Stimulated activated CD4-positive, alpha-beta T cell treated with anti-CD3 and anti-CD28 coated beads, Interleukin-15, amount 100 ng/mL, for 24 hours (primary cell): ENCODE results near the gene CERS6.
A peak's percentile ranks its signal among the peaks of the same experiment; 100 is the strongest.
"Not testable (repeated sequence)": the region's sequence is repeated elsewhere in the genome, so short reads cannot be mapped to it uniquely, and the experiment has no call there.

Experiments used
- DNase-seq: peaks from one replicate; pipeline ENCODE4 v3.0.0-alpha.2; 2020

The CERS6 gene

GRCh38 chr2:168469281-168469988, 13.4 kb downstream of the CERS6 start:
- no peak for DNase-seq

DNA sequence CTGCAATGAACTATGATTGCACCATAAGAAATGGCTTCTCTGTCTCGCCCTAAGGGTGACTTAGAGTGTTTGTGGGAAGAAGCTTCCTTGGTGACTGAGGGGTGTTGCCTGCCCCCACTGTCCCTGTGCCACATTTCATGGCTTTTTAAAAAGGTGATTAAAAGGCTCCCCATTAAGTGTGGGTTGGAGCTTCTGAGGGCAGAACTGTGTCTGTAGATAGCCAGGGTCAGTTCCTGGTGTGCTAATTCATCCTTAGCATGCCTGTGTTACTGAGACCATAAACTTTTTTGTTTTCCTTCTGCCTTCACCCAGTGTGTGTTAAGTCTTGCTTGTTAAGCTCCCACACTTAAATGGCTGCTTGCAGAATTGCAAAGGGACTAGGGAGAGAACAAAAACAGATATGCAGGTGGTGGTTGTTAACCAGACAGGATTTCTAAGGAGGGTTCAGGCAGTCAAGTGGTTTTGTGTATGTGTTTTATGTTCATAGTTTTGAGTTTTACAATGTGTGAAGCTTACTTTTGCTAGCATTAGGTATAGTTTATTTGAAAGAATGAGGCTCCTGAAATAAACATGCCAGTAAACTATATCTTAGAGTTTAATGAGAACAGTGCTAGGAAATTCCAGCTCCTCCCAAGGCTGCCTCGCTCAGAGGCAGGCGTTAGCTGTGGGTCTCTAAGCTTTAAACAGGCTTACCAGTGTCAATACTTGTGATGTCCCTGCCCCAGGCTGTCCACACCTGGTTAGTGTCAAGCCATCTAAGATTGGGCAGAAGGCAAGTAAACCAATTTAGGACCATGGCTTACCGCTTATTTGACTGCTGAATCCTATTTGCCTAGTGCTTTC, 14.5 kb downstream of the CERS6 start:
- DNase-seq: no peak

DNA sequence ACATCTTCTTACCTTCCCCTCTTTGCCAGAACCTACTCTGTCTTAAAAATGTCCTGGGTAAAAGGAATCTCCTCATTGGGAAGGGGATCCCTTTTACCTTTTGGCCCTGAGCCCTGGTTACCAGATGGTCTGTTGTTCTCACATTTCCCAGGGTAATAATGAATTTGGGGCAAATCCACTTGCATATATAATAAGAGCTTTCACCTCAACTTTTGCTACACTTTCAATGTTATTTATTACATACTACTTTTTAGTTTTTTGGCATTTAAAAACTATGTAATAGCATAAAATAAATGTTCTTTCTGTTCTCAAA, 15.0 kb downstream of the CERS6 start:
- DNase-seq: no peak

DNA sequence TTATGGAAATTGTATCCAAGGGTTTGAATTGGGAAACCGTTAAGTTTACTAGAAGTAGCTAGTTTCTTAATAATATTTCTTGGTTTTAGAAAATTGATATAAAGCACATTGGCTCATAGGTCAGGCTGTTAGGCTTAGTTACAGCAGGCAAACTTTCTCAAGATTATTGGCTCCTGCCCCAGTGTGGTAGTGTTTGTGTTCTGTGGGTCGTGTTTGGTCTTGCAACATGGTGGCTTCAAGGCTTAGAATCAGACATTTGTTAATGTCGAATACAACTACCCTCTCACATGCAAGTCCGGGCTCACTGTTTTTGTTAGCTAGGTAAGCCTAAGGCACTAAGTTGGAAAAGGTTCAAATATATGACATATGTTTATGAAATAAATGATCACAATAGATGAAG, 19.6 kb downstream of the CERS6 start:
- DNase-seq: no peak

GRCh38 chr2:168478206-168478605, 22.1 kb downstream of the CERS6 start:
- DNase-seq: no peak

- no peak for DNase-seq
Observed at GRCh38 chr2:168480356-168480755, 24.3 kb downstream of the CERS6 start.

- DNase-seq: no peak
Observed at GRCh38 chr2:168480825-168481585, 24.9 kb downstream of the CERS6 start.

DNA sequence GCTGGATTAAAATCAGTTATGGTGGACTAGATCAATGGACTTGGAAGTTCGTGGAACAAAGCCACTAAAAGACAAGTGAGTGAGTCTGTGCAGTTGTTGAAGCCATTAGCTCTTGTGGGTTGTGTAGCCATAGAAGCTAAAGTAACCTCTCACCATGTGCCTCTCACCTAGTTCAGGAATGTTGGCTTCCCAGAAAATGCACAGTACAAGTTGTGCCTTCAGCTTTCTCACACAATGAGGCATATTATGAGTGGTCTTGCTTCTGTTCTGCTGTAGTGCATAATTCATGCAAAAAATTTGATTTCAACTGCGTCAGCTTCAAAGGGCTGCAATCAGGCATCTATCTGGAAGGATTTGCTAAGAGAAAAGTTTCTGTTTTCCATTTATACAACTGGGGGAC, 26.2 kb downstream of the CERS6 start:
- no peak for DNase-seq

GRCh38 chr2:168482952-168483831, 27.1 kb downstream of the CERS6 start:
- no peak for DNase-seq

DNA sequence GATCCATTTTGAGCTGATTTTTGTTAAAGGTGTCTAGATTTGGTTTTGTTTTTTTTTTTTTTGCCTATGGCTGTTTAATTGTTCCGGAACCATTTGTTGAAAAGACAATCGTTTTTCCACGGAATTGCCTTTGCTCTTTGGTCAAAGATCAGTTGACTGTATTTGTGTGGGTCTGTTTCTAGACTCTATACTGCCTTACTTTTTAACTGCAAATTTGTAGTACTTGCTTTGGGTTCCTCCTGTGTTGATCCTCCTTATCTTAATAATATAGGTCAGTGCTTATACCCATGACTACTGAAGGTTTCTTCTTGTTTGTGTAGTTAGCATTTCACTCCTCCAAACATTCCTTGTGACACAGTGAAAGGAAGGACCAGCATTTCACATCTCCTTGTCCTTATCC, 30.4 kb downstream of the CERS6 start:
- DNase-seq: no peak

DNA sequence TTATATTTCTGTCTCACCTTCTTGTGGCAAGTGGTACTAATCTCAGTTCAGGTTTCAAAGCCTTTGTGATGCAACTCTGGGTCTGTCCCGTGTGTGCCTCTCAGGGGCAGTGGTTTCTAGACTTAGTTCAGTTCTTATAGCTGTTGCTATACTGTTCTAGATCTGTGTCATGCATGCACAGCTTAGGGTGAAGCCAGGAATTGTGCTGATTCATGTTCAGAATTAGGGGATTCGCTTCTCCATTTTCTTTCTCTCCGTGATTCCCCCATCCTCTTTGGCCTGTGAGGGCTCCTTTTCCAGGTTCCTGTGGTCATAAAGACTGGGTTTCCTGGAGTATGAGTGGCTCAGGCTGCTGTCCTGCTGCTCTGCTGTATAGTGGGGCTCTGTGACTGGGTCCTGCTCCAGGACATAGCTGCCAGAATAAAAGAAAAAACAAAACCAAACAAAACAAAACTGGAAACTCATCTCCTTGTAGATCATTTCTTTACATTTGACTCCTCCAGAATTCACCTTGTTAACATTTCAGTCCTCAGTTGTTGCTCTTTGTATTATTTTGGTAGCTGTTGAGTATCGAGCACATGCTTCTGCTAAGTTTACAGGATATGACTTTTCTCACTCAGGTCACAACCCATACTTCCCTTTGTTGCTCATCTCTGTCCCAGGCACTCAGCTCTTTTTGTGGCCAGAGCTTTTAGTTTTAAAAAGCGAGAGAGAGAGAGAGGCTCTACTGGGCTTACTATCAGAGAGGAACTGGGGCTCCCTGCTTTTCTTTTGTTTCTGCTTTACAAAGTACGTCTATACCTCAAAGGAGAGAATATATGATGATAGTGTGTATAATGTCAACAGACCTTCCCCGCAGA, 34.2 kb downstream of the CERS6 start:
- peak; percentile 66 for DNase-seq

- DNase-seq: peak; percentile 29
Observed at GRCh38 chr2:168490946-168491605, 35.0 kb downstream of the CERS6 start.

GRCh38 chr2:168491728-168492127, 35.7 kb downstream of the CERS6 start:
- not testable (repeated sequence) for DNase-seq

DNA sequence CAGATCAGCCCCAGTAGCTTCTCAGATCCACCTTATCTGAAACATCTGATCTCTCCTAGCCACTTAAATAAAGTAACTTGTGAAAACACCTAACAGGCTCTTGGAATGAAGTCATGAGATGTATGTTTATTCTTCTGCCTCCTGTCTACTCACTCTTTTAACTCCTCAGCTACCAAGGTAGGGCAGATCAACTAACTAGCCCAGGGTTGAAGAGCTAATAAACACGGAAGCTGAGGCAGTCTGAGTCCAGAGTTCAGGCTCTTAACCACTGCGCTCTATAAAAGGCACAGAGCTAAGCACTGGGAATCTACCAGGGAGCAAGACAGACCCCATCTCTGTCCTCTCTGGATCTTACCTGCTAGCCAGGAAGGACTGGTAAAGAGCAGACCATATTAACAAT, 37.1 kb downstream of the CERS6 start:
- DNase-seq: not testable (repeated sequence)

GRCh38 chr2:168494190-168494711, 38.2 kb downstream of the CERS6 start:
- DNase-seq: peak; percentile 12

DNA sequence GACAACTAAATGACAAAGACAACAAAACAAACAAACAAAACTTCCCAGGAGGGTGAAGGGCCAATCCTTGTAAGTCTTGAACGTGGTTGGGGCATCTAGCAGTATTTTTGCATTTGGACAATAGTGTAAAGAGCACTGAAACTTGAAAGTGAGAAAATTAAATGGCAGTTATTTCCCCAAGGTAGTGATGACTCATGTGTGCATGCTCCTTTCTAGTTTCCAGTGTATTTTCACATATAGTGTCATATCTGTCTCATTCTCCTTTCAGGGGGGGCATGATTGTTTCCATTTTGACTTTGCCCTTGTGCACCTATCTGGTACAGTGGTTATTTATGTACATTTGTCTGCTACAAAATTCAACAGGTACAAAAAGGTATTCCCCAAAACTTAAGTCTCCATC, 39.5 kb downstream of the CERS6 start:
- DNase-seq: peak; percentile 22

DNA sequence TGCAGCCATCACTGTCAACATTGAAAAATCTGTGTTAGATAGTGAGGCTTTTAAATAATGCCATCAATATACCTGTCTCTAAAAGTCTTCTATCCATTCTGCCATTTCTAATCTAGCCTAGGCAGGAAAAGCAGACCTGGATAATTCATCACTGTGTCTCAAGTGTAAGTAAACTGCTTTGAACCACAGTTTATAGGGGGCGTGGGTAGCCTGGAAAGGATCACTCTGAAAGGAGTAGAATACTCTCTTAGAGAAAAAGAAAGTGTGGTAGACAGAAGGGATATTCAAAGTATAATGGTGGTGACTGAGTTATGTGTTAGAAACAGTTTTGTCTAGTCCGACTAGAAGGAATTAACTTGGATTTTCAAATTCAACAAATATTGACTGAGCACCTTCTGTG, 40.8 kb downstream of the CERS6 start:
- DNase-seq: no peak

DNA sequence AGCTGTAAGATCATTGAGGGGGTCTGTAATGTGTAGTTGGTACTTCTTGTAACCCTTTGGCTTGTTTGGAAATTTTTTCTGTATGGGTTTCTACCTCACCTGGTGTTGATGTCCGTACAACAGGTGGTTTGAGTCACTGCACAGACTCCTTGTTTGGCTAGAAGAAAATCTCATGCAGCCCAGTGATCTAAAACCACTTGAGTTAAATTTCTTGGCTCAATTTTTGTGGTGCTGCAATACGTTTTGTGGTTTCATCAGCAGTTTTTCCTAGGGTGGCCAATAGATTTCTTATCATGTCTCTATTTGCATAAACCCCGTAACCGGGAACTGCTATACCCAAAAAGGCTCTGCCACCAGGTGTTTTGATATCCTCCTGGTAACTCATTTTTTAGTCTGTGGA, 43.4 kb downstream of the CERS6 start:
- no peak for DNase-seq

DNA sequence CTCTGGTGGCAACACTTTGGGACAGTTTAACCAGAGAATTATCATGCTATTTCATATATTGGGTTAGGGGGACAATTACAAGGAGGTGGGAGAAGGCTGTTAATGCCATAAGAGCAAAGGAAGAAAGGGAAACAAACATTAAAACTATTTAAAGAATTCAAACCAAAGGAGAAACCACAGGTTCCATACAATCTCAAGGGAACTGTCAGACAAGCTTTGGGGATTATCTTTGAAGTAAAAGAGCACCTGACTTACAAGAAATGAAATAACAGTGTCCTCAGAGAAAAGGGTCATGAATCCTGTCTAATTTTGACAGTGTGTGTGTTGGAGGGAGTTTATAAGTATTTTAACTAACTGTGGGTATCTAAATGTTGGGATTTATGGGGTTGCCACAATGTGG, 44.4 kb downstream of the CERS6 start:
- DNase-seq: no peak

- no peak for DNase-seq
Observed at GRCh38 chr2:168501466-168502065, 45.5 kb downstream of the CERS6 start.
